Calu3 (cell line): ENCODE results near the gene UFD1. TPM values are rescaled to one million over a fixed set of nuclear protein-coding genes. Genes with fewer than 3 reads are reported as not detected.
"Not testable (repeated sequence)": the region's sequence is repeated elsewhere in the genome, so short reads cannot be mapped to it uniquely, and the experiment has no call there.

Experiments
- BruUV-seq: library from RNA; stranded (reverse); fragments of 400-500 nt; replicated peaks from 2 replicates; lab custom pipeline; 2021; lab: Mats Ljungman, UMichigan
- CTCF ChIA-PET: fragments of 300-600 bp; sonication (Branson Sonifier 250); formaldehyde crosslinking; loops from one replicate; lab custom pipeline; 2022; ENCODE audit warnings: antibody characterized with exemption; lab: Charles Lee
- DNase-seq: peaks from one replicate; pipeline ENCODE4 v3.0.0; 2022
- H3K27ac Mint-ChIP-seq: one replicate; pipeline ENCODE4 v1.8.0; 2022; ENCODE audit warnings: mixed read lengths; ENCODE audit not compliant: unreplicated experiment
- H3K27me3 Mint-ChIP-seq: one replicate; pipeline ENCODE4 v1.8.0; 2022; ENCODE audit warnings: mixed read lengths; ENCODE audit not compliant: unreplicated experiment
- H3K36me3 Mint-ChIP-seq: one replicate; pipeline ENCODE4 v1.8.0; 2022; ENCODE audit warnings: mild to moderate bottlenecking, moderate library complexity, mixed read lengths; ENCODE audit not compliant: insufficient read depth, unreplicated experiment
- H3K4me1 Mint-ChIP-seq: one replicate; pipeline ENCODE4 v1.8.0; 2022; ENCODE audit warnings: mild to moderate bottlenecking, low read depth, mixed read lengths; ENCODE audit not compliant: unreplicated experiment
- H3K4me3 Mint-ChIP-seq: one replicate; pipeline ENCODE4 v1.8.0; 2022; ENCODE audit warnings: mild to moderate bottlenecking, low read depth, moderate library complexity, mixed read lengths; ENCODE audit not compliant: unreplicated experiment
- H3K9me3 Mint-ChIP-seq: one replicate; pipeline ENCODE4 v1.8.0; 2022; ENCODE audit warnings: low read depth, mixed read lengths; ENCODE audit not compliant: unreplicated experiment
- intact Hi-C: fragments of 100-400 bp; cut with micrococcal nuclease; formaldehyde crosslinking; loops from one replicate; pipeline ENCODE4 v1.10.0; 2022; ENCODE audit not compliant: unreplicated experiment
- total RNA-seq: library from RNA; stranded (reverse); gene quantifications from 2 replicates; pipeline ENCODE4 v1.2.3, GENCODE V29; 2022
- TF ChIP-seq, protein P1 (sequence below): fragments of 200-600 bp; IDR thresholded peaks from one replicate; pipeline ENCODE4 v1.8.0; 2022; ENCODE audit warnings: antibody characterized with exemption; ENCODE audit not compliant: unreplicated experiment

UFD1 gene
- total RNA-seq, 1 experiment from 2014 or later = 95.7 TPM

DNA sequence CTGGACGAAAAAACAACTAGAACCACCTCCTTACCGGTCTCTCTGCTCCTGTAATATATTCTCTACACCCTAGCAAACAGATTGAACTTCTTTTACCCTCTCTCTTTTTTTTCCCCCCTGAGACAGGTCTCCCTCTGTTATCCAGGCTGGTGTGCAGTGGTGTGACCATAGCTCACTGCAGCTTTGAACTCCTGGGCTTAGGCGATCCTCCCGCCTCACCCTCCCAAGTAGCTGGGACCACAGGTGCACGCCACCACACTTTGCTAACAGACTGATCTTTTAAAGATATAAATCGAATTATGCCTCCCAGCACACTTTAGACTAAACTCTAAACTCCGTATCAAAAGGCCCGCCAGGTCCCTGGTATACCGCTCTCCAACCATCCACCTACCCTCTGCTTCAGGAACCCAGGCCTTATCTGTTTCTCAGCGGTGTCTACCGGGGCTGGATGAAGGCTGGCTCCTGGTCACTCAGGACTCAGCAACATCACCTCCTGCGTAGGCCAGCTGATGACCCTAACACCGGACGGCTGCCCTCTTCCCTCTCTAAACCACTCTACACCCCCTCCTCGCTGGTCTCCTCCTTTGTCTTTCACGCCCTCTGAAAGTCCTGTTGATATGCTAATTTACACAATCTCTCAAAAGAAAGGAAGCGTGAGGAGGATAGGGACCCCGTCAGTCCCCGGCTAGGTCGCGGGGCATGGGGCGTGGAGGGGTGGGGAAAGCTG lies 32.2 kb downstream of the UFD1 start:
- H3K4me1 Mint-ChIP-seq = peaks cover 14% of the 10 kb centered on the region
- intact Hi-C loops = no loop called here
- H3K9me3 Mint-ChIP-seq = no peaks in the 10 kb centered on the region
- H3K27ac Mint-ChIP-seq = peak overlapping the region; percentile 58
- TF ChIP-seq, protein P1, sequence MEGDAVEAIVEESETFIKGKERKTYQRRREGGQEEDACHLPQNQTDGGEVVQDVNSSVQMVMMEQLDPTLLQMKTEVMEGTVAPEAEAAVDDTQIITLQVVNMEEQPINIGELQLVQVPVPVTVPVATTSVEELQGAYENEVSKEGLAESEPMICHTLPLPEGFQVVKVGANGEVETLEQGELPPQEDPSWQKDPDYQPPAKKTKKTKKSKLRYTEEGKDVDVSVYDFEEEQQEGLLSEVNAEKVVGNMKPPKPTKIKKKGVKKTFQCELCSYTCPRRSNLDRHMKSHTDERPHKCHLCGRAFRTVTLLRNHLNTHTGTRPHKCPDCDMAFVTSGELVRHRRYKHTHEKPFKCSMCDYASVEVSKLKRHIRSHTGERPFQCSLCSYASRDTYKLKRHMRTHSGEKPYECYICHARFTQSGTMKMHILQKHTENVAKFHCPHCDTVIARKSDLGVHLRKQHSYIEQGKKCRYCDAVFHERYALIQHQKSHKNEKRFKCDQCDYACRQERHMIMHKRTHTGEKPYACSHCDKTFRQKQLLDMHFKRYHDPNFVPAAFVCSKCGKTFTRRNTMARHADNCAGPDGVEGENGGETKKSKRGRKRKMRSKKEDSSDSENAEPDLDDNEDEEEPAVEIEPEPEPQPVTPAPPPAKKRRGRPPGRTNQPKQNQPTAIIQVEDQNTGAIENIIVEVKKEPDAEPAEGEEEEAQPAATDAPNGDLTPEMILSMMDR = no peak
- peak overlapping the region; percentile 84 for H3K4me3 Mint-ChIP-seq
- peaks cover 33% of the 10 kb centered on the region for H3K36me3 Mint-ChIP-seq
- CTCF ChIA-PET = interaction anchor here (1.0 kb wide), 1 partner anchor 268 kb away, joined by 5 read pairs; the partner anchor contains the start of gene SLC25A1
- DNase-seq = no peak
- no peaks in the 10 kb centered on the region for H3K27me3 Mint-ChIP-seq
- no TSS peak for BruUV-seq

GRCh38 chr22:19445279-19445982 lies 33.6 kb downstream of the UFD1 start:
- H3K27me3 Mint-ChIP-seq, H3K4me3 Mint-ChIP-seq, intact Hi-C loops, DNase-seq, CTCF ChIA-PET, H3K9me3 Mint-ChIP-seq, H3K27ac Mint-ChIP-seq, BruUV-seq: not testable (repeated sequence)
- Mint-ChIP-seq H3K36me3 (peaks cover 23% of the 10 kb centered on the region), H3K4me1 (peaks cover 14% of the 10 kb centered on the region)

DNA sequence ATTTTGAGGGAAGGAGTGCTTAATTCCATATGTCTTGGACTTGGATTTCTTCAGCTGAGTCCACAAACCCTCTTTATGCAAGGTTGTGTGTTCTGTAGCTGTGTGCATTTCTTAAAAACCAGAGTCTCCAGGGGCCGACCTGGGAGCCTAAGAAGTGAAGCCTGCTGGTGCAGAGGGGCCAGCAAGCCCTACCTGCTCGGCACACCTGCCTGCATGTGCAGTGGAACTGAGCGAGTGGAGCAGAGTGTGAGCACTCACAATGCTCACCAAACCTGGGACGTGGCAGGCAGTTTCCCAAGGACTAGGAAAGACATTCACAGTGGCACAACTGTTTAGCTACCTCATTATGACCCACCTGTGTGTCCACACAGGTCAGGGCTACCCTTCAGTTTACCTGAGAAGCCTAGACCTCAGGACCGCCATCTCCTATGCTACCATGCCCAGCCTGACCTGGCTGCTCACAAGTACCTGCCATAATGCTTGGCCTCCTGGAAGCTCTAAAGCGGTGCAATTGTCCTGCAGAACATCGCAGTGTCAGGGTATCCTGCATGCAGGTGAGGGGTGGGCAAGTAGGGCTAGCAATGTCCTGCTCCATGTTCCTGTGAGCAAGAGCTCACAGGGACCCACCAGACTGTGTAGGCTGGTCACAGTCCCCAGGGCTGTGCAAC lies 35.3 kb downstream of the UFD1 start:
- no TSS peak for BruUV-seq

GRCh38 chr22:19442166-19442565 lies 36.8 kb downstream of the UFD1 start:
- H3K9me3 Mint-ChIP-seq = no peaks in the 10 kb centered on the region
- CTCF ChIA-PET = no interaction called here
- no TSS peak for BruUV-seq
- H3K36me3 Mint-ChIP-seq = peaks cover 14% of the 10 kb centered on the region
- H3K27me3 Mint-ChIP-seq = no peaks in the 10 kb centered on the region
- H3K27ac Mint-ChIP-seq = no peak overlapping the region
- no peak for DNase-seq
- TF ChIP-seq, protein P1 = no peak
- intact Hi-C loops = no loop called here
- H3K4me3 Mint-ChIP-seq = no peak overlapping the region
- peaks cover 13% of the 10 kb centered on the region for H3K4me1 Mint-ChIP-seq

More for the DNA sequence above, 35.3 kb downstream of the UFD1 start:
- intact Hi-C loops = no loop called here
- Mint-ChIP-seq H3K27ac (no peak overlapping the region), H3K27me3 (no peaks in the 10 kb centered on the region), H3K36me3 (peaks cover 29% of the 10 kb centered on the region), H3K4me1 (peaks cover 14% of the 10 kb centered on the region), H3K9me3 (no peaks in the 10 kb centered on the region), H3K4me3 (no peak overlapping the region)
- no peak for DNase-seq
- TF ChIP-seq, protein P1 = no peak
- CTCF ChIA-PET = no interaction called here
